ENCODE data around the gene CUL1.

Gene CUL1

GRCh38 chr7:148718431-148718830 lies 19.7 kb downstream of the CUL1 start:
- no peak for DNase-seq (ENCODE audit: low read depth in 2 of 2)

- DNase-seq (ENCODE audit: low read depth in 2 of 2) = no peak
Observed at GRCh38 chr7:148719753-148720152, 21.1 kb downstream of the CUL1 start.

- no peak for DNase-seq (ENCODE audit: low read depth in 2 of 2)
Observed at GRCh38 chr7:148720472-148720871, 21.8 kb downstream of the CUL1 start.

GRCh38 chr7:148721390-148721789 lies 22.7 kb downstream of the CUL1 start:
- no peak for DNase-seq (ENCODE audit: low read depth in 2 of 2)

- no peak for DNase-seq (ENCODE audit: low read depth in 2 of 2)
Observed at GRCh38 chr7:148722340-148723165, 23.9 kb downstream of the CUL1 start.

- DNase-seq (ENCODE audit: low read depth in 2 of 2) = no peak
Observed at GRCh38 chr7:148723166-148723559, 24.5 kb downstream of the CUL1 start.

GRCh38 chr7:148723846-148724245 lies 25.1 kb downstream of the CUL1 start:
- no peak for DNase-seq (ENCODE audit: low read depth in 2 of 2)

- no peak for DNase-seq (ENCODE audit: low read depth in 2 of 2)
Observed at GRCh38 chr7:148726385-148726784, 27.7 kb downstream of the CUL1 start.

- no peak for DNase-seq (ENCODE audit: low read depth in 2 of 2)
Observed at GRCh38 chr7:148727501-148728278, 29.0 kb downstream of the CUL1 start.

GRCh38 chr7:148729984-148730733 lies 31.5 kb downstream of the CUL1 start:
- no peak for DNase-seq (ENCODE audit: low read depth in 2 of 2)

- DNase-seq (ENCODE audit: low read depth in 2 of 2) = no peak
Observed at GRCh38 chr7:148732862-148733261, 34.2 kb downstream of the CUL1 start.

- DNase-seq (ENCODE audit: low read depth in 2 of 2) = no peak
Observed at GRCh38 chr7:148733496-148733895, 34.8 kb downstream of the CUL1 start.

GRCh38 chr7:148735141-148735540 lies 36.4 kb downstream of the CUL1 start:
- no peak for DNase-seq (ENCODE audit: low read depth in 2 of 2)

GRCh38 chr7:148735967-148736366 lies 37.3 kb downstream of the CUL1 start:
- no peak for DNase-seq (ENCODE audit: low read depth in 2 of 2)

GRCh38 chr7:148738737-148739535 lies 40.2 kb downstream of the CUL1 start:
- no peak for DNase-seq (ENCODE audit: low read depth in 2 of 2)

GRCh38 chr7:148746135-148746534 lies 47.4 kb downstream of the CUL1 start:
- DNase-seq (ENCODE audit: low read depth in 2 of 2) = no peak

- DNase-seq (ENCODE audit: low read depth in 2 of 2) = no peak
Observed at GRCh38 chr7:148747274-148747673, 48.6 kb downstream of the CUL1 start.

GRCh38 chr7:148750442-148751355 lies 52.0 kb downstream of the CUL1 start:
- DNase-seq (ENCODE audit: low read depth in 2 of 2) = no peak

GRCh38 chr7:148753224-148753623 lies 54.5 kb downstream of the CUL1 start:
- no peak for DNase-seq (ENCODE audit: low read depth in 2 of 2)

GRCh38 chr7:148754912-148755311 lies 56.2 kb downstream of the CUL1 start:
- no peak for DNase-seq (ENCODE audit: low read depth in 2 of 2)
